AG09309 (cell line): ENCODE data around the gene OR4E2.
"Not testable (repeated sequence)": the region's sequence is repeated elsewhere in the genome, so short reads cannot be mapped to it uniquely, and the experiment has no call there.

Source experiments
- DNase-seq: peaks from one replicate; pipeline ENCODE4 v3.0.0-alpha.2; 2010; ENCODE audit warnings: low read depth
- H3K4me3 ChIP-seq: 2 replicates; pipeline ENCODE4 v1.5.1; 2011; ENCODE audit warnings: mild to moderate bottlenecking, low read depth, low read length, moderate library complexity; ENCODE audit not compliant: control insufficient read depth
- CTCF ChIP-seq: IDR thresholded peaks from 2 replicates; pipeline ENCODE4 v1.5.1; 2011; ENCODE audit warnings: mild to moderate bottlenecking, low read depth, low read length, inconsistent platforms; ENCODE audit not compliant: insufficient read depth, control insufficient read depth; ENCODE audit errors: missing control alignments

Gene OR4E2, protein sequence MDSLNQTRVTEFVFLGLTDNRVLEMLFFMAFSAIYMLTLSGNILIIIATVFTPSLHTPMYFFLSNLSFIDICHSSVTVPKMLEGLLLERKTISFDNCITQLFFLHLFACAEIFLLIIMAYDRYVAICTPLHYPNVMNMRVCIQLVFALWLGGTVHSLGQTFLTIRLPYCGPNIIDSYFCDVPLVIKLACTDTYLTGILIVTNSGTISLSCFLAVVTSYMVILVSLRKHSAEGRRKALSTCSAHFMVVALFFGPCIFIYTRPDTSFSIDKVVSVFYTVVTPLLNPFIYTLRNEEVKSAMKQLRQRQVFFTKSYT

DNA sequence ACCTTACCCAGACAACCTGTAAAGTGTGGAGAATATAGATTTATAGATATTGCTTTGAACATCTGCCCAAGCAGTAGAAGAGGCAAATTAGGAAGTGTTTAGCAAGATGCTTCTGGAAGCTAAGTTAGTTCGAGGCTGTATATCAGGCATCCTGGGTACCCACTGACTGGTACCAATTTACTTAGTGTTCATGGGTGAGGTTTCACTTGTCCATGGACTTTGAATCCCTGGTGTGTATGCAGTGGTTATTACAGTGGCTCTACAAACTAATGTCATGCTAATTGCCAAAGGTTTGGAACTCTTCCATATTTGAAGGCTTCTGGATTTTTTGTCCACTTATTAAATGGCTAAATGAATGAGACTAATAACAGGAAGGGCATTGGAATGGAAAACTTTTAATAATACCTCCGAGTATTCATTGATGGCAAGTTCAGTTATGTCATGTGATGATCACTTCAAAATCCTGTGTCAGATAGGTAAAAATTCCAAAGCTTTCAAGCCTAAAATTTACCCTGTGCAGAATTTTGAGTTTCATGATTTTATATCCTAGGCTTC lies at the start of gene OR4E2:
Gene OR4E2, plus strand, starts transcription at position 505 of the 555 bp plus-strand sequence. CDS start 11,248 bp downstream, outside the sequence.
- no peak for TF ChIP-seq CTCF
- H3K4me3 ChIP-seq, result no peak within 1 kb of the TSS
- DNase-seq, result no peak

DNA sequence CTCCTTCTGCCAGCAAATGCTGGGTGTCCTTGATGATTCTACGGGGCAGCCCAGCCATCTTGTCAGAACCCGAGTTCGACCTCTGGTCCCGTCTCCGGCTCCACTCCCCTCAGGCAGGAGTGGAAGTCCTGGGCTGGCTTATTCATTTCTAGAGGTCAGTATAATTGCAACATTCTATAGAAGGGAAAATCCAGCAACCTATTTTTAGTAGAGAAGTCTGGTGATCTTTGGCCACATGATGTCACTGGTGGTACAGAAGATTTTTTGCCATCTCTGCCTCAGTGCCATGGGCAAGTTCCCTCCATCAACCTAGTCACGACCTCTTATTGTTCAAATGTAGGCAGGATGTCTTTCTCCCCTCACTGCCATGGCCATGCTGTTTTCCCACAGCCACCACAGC lies 41.3 kb upstream of the OR4E2 start:
- no peak for DNase-seq

GRCh38 chr14:21614240-21614639 lies 39.4 kb upstream of the OR4E2 start:
- DNase-seq, result no peak
- TF ChIP-seq CTCF, result no peak
- no peak overlapping the region for H3K4me3 ChIP-seq

More for the DNA sequence above, 41.3 kb upstream of the OR4E2 start:
- no peak overlapping the region for H3K4me3 ChIP-seq
- no peak for TF ChIP-seq CTCF

DNA sequence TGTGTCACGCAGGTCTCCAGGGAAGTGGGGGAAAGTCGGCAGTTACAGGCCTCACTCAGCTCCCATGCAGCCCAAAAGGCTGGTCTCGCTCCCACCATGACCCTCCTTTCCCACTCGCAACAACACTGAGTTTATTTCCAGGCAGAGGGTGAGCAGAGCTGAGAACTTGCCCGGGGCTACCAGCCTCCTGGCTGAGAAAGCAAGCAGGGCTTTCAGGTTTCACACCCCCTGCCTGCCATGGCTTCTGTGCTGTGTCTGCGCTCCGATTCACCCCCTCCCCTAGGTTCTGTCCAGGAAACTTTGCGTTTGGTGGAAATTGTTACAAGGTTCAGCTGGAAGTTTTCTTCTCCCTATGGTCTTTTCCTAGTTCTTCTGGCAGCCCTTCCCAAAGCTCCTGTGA lies 36.0 kb upstream of the OR4E2 start:
- DNase-seq, result no peak
- H3K4me3 ChIP-seq, result no peak overlapping the region
- TF ChIP-seq CTCF, result no peak

GRCh38 chr14:21626491-21627230 lies 27.0 kb upstream of the OR4E2 start:
- no peak for TF ChIP-seq CTCF
- H3K4me3 ChIP-seq, result no peak overlapping the region
- DNase-seq, result no peak

DNA sequence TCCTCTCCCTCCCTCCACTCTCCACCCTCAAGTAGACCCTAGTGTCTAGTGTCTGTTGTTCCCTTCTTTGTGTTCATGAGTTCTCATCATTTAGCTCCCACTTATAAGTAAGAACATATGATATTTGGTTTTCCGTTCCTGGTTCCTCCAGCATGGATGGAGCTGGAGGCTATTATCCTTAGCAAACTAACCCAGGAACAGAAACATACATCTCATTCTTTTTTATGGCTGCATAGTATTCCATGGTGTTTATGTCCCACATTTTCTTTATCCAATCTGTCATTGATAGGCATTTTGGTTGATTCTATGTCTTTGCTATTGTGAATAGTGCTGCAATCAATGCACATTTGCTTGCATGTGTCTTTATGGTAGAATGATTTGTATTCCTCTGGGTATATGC lies 23.1 kb upstream of the OR4E2 start:
- not testable (repeated sequence) for H3K4me3 ChIP-seq, DNase-seq

DNA sequence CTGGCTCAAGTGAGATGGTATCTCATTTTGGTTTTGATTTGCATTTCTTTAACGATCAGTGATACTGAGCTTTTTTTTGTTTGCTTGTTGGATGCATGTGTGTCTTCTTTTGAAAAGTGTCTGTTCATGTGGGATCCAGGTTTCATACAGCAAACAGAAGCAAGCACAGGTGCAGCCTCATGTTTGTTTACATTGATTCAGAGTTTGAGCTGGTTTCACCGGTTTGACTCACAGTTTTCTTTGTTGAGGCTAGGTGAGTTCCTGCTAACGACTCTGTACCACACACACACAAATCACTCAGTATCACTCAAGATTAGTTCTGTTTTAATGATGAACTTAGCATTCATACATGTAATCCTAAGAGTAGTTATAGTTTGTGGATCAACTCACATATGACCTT lies 22.6 kb upstream of the OR4E2 start:
- no peak for TF ChIP-seq CTCF
- H3K4me3 ChIP-seq, result no peak overlapping the region
- DNase-seq, result no peak
